GM13976 (cell line): ENCODE data around the gene DLL4.
"Not testable (repeated sequence)": the region's sequence is repeated elsewhere in the genome, so short reads cannot be mapped to it uniquely, and the experiment has no call there.

Experiments used
- DNase-seq: peaks from one replicate; pipeline ENCODE4 v3.0.0; 2012; ENCODE audit warnings: low spot score
- CTCF ChIP-seq: IDR thresholded peaks from 2 replicates; pipeline ENCODE4 v1.5.1; 2012; ENCODE audit warnings: borderline replicate concordance, mild to moderate bottlenecking; ENCODE audit not compliant: insufficient read depth; ENCODE audit errors: extremely low read depth, missing control alignments, control extremely low read depth
- in situ Hi-C: fragments of 300-500 bp; cut with MboI; formaldehyde crosslinking; loops from one replicate; pipeline ENCODE4 v1.12.0; 2022; ENCODE audit warnings: low sequenced_read_pairs, mixed read lengths, inconsistent platforms; ENCODE audit not compliant: unreplicated experiment

DLL4 gene

GRCh38 chr15:40958723-40959122 is 29.6 kb downstream of the DLL4 start:
- in situ Hi-C loops, result no loop called here
- no peak for TF ChIP-seq CTCF
- DNase-seq, result no peak

- no peak for TF ChIP-seq CTCF
- no peak for DNase-seq
- in situ Hi-C loops, result no loop called here
These were observed 30.4 kb downstream of the DLL4 start for GRCh38 chr15:40959331-40960141.

GRCh38 chr15:40960151-40960885 is 31.2 kb downstream of the DLL4 start:
- no peak for DNase-seq
- in situ Hi-C loops, result no loop called here
- TF ChIP-seq CTCF, result no peak

- in situ Hi-C loops, result no loop called here
- DNase-seq, result no peak
- no peak for TF ChIP-seq CTCF
These were observed 31.8 kb downstream of the DLL4 start for GRCh38 chr15:40960925-40961324.

GRCh38 chr15:40961740-40962139 is 32.6 kb downstream of the DLL4 start:
- in situ Hi-C loops, DNase-seq: not testable (repeated sequence)

GRCh38 chr15:40962317-40962716 is 33.2 kb downstream of the DLL4 start:
- in situ Hi-C loops, result not testable (repeated sequence)

GRCh38 chr15:40963201-40963600 is 34.1 kb downstream of the DLL4 start:
- DNase-seq, result no peak
- in situ Hi-C loops, result no loop called here
- no peak for TF ChIP-seq CTCF

More at GRCh38 chr15:40962317-40962716, 33.2 kb downstream of the DLL4 start:
- DNase-seq, result not testable (repeated sequence)
